HG03045 (cell line): ENCODE data around the gene INHBA.

ENCODE experiments used
- ATAC-seq: cut with Tn5 transposase; IDR thresholded peaks from one replicate; pipeline ENCODE4 v1.9.1; 2021; ENCODE audit warnings: mild to moderate bottlenecking, moderate library complexity; ENCODE audit not compliant: unreplicated experiment

INHBA gene

GRCh38 chr7:41689815-41690214, 13.1 kb downstream of the INHBA start:
- ATAC-seq, result no peak

- ATAC-seq, result no peak
These were observed 14.0 kb downstream of the INHBA start for GRCh38 chr7:41688906-41689305.

GRCh38 chr7:41688012-41688625, 14.8 kb downstream of the INHBA start:
- ATAC-seq, result no peak

DNA sequence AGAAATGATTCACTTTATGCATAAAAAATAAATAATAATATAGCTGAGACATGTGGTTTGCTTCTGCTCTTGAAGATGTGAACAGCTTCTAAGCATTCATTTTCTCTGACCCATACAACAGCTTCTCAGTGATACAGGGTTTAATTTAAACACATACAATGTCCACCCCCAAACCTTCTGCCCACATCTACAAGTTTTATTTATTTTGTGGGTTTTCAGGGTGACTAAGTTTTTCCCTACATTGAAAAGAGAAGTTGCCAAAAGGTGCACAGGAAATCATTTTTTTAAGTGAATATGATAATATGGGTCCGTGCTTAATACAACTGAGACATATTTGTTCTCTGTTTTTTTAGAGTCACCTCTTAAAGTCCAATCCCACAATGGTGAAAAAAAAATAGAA, 17.2 kb downstream of the INHBA start:
- ATAC-seq, result no peak

DNA sequence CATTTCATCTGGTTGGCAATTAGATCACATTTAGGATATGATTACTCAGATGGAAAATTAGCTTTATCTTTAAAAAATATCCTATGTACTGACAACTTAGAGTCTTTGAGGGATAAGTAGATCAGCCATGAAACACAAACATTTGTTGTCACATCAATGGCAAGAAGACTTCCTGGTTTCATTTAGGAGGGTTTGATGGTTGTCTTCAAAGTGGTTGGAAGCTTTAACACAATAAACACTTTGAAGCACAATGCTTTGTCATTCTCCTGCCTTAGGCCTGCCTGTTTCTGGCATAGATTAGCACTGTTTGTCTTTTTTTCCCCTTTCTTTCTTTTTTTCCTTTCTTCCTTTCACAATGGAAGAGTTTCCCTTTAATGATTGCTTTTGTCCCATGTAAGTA, 20.5 kb downstream of the INHBA start:
- no peak for ATAC-seq

DNA sequence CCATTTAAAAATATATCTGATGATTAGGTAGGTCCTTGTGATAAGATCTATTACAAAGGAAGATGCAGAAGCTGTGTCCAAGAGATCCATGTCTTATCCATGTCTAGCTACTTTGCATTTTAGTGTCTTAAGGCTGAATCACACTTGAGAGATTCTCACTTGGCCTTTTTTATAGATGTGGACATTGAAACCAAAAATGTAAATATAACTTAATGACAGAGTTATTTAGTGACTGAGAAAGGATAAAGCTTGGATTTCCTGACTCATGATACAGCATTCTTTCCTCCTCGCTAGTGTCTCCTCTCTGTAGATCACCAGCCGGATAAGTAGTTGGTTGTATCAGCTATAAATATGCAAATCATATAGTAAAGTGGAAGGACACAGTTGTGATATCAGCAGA, 23.3 kb downstream of the INHBA start:
- ATAC-seq, result no peak

DNA sequence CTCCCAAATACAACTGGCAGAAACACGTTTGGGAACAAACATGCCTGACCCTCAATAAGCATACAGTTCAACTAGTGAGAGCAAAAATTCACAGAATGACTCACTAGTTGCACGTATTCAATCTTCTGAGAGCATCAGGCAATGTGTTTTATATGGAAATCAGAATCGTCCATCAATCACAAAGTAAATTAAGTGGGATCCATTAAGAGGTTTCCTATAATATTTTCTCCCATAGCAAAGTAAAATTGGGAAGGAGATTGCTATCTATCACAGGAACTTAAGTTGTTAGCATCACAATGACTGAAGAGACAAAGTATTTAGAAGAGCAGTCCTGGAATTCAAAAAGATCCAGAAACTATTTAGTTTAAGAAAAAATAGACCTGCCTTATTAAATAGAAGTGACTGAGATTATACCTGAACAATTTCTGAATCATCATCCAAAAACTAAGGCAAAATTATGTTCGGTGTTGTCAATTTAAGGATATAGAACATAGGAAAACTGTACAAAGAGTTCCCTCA, 28.3 kb downstream of the INHBA start:
- no peak for ATAC-seq

DNA sequence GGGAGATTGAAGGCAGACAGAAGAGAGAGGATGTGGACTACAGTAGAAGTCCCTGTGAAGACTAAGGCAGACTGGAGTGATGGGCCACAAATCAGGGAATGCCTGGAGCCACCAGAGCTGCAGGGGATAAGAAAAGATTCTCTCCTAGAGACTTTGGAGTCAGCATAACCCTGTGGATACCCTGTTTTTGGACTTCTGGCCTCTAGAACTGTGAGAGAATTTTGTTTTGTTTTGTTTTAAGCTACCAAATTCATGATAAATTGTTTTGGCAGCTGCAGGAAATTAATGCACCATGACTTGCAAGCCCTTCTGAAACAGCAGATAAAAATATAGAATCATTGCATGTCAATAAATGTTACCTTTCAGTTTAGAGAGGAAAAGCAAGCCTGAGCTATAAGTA, 41.3 kb downstream of the INHBA start:
- ATAC-seq, result no peak

- no peak for ATAC-seq
These were observed 43.4 kb downstream of the INHBA start for GRCh38 chr7:41659539-41659938.

- no peak for ATAC-seq
These were observed 46.5 kb downstream of the INHBA start for GRCh38 chr7:41656366-41656765.

DNA sequence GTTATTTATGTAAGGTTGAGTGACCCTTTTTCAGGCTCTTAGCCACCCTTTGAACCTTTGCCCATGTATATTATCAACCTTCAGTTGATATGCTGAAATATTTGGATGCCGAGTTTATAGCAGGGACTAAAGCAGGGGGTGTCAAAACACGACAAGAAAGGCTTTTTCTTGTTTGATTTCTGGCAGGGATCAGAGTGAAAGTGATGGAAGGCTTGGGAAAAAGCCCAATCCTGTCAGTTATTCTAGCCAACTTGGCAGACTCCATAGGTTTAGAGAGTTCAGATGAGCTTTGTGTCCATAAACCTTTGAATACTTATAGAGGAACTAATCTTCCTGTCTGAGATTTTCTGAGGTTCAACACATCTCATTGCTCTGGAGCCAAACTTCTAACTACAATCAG, 47.5 kb downstream of the INHBA start:
- no peak for ATAC-seq

- no peak for ATAC-seq
These were observed 50.6 kb downstream of the INHBA start for GRCh38 chr7:41652267-41652666.

DNA sequence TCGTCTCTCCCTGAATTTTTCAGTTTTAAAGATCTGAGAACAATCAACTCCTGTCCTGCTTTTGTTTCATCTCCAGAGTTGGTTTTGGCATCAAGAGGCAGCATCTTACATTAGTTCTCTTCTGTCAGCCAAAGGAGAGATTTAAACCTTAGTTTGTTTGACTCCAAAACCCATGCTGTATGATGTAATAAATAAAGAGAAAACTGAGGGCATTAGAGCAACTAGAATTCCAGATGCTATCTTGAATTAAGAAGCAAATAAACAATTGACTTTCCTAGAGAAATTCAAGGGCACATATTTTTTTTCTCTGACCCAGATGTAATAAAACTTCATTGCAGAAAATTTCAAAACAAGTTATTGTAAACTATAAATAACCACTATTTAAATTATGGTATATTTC, 54.4 kb downstream of the INHBA start:
- no peak for ATAC-seq

- no peak for ATAC-seq
These were observed 59.3 kb downstream of the INHBA start for GRCh38 chr7:41643616-41644015.

DNA sequence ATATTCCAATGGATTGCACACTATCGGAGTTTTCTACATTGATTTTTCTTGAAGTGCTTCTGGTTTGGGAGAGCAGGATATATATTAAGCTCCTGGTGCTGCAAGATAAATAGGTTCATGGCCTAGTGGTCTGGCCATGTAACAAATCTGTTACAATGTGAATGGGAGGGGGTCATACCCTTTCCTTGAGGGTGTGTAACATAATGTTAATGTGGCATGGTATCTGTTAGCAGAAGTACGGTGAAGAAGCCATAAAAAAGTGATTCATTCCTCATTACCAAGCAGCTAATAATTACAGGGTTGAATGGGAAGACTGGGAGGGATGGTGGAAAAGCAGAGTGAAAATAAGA, 61.2 kb downstream of the INHBA start:
- no peak for ATAC-seq

DNA sequence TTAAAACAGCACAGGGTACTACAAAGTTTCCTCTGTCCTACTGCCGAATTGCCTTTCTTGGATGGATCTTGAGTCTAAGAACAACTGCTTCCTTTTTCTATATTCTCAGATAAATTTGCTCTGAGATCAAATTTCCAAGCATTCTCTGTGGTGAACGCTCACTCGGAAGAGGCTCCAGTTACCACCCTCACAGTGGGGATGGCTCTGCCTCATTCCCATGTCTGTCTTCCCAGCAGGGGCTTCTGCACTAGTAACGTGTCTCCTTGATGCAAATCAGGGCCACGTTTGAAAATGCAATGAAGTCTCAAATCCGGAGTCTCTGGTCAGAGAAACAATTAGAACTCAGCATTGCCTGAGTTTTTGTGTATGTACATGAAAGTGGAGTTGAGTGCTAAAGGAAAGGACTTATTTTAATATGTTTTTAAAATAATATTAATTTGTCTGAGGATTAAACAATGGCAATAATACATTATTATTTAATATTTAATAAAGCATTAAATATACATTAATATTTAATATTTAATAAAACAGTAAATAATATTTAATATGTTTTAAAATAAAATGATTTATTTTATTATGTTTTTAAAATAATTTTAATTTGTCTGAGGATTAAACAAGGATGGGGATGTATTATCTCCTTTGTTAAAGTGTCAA, 61.8 kb downstream of the INHBA start:
- no peak for ATAC-seq

- no peak for ATAC-seq
These were observed 62.4 kb downstream of the INHBA start for GRCh38 chr7:41640487-41640886.

- ATAC-seq, result no peak
These were observed 65.8 kb downstream of the INHBA start for GRCh38 chr7:41637049-41637448.
